Sciatic nerve (tissue), 2 donors: ENCODE results near the gene LRP1B. TPM values are rescaled to one million over a fixed set of nuclear protein-coding genes. Genes with fewer than 3 reads are reported as not detected.
"Not testable (repeated sequence)": the region's sequence is repeated elsewhere in the genome, so short reads cannot be mapped to it uniquely, and the experiment has no call there.

ENCODE experiments used
- ATAC-seq: fragments of 200-7000 bp; cut with Tn5 transposase; one replicate; pipeline ENCODE4 v1.9.1; 2020; ENCODE audit warnings: mild to moderate bottlenecking, moderate library complexity
- DNase-seq: peaks from one replicate; pipeline ENCODE4 v3.0.0-alpha.2; 2020; ENCODE audit warnings: low spot score
- intact Hi-C: fragments of 100-400 bp; cut with DNase I; formaldehyde crosslinking; loops from one replicate; pipeline ENCODE4 v1.14.2; 2022
- total RNA-seq: library from RNA; stranded (reverse); fragmentation: NEBNext Ultra II Directional; extraction: Animal tissue kit (Norgen Biotek cat#: 25700); gene quantifications from one replicate; pipeline ENCODE4 v1.2.1, GENCODE V29; 2021
- donor health status: DM: no; HTN: no; CAD: no.
- donor health status: DM: no; HTN: no; CAD: no.

The LRP1B gene
- total RNA-seq, 1 donor from 2014 or later: 0.62 TPM

DNA sequence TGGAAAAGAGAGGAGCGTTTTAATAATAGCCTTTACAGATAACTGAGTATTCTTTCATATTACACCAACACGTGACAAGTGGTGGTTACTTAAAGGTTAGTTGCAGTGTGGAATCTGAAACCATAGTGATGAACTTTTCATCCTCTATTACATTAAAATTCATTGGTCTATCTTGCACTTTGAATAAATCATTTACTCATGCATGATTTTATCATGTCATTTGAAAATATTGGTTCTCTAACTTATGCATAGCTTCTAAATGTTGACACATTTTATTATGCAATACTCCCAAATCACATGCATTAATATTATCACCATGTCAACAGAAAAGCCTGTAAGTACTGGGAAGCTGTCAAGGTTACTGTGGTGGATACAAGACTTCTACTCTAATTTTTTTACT lies 1432.2 kb downstream of the LRP1B start:
- no peak for ATAC-seq

DNA sequence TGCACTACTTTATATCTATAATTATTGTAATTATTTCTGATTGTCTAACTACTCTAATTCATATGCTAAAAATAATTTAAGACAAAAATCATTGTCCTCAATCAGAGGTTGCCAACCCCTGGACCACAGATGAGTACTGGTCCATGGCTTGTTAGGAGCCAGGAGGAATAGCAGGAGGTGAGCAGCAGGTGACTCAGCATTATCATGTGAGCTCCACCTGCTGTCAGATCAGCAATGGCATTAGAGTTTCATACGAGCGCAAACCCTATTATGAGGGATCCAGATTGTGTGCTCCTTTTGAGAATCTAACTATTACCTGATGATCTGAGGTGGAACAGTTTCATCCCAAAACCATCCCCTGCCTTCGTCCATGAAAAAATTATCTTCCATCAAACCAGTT lies 1434.4 kb downstream of the LRP1B start:
- intact Hi-C loops: no loop called here
- DNase-seq: no peak
- ATAC-seq: no peak

More for the DNA sequence above, 1432.2 kb downstream of the LRP1B start:
- DNase-seq: no peak
- intact Hi-C loops: no loop called here

DNA sequence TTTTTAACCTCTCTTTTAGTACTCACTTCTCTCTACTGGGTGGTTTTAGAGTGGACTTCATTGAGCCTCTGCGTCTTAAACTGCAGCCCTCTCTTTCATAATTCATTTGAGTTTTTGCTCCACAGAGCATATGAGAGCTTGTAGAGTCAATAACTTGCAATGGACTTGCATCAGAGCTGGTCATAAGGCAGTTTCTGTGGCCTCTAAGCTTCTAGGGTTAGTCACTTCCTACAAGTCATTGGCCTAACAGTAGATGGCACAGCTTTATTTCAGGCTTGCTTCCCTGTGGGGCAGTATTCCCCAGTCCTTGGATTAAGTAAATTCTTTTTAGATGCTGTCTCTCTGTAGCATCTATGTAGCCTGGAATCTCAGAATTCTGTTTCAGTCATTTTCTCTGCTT lies 1435.7 kb downstream of the LRP1B start:
- no peak for DNase-seq
- intact Hi-C loops: no loop called here

DNA sequence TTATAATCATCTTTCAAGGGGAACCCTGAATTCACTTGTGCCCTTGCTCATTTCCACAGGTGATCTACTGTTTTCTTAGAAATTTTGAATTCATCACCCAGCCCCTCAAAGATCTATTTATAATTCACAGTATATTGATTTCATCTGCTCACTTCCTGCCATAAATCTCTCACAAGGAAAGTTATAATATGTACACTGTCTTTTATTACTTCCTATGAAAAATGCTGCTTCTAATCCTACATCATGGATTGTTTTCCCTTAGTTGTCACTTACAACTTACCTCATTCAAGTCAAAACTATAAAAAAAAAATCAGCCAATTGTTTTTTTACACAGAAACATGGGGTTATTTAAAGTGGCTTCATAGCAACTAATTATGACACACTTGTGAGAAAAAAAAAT lies 1443.0 kb downstream of the LRP1B start:
- intact Hi-C loops: no loop called here
- DNase-seq (no peak), ATAC-seq (no peak)

More for the DNA sequence above, 1435.7 kb downstream of the LRP1B start:
- ATAC-seq: no peak

DNA sequence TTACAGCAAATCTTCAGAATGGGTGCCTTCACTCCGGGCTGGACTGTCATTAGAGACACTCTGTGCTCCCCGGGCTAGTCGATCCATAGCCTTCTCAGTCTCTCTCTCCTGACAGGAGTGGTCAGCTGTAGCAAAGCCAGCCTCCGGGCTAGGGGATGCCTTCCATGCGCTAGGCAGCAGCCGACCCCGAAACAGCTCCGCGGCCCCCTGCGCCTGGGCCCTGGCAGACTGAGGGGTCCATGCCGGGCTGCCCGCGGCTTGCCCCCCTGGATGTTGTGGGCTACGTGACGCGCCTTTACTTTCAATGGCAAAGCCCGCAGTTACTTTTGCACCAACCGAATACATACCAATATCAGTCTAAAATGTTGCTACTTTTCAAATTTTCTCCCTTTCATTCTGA lies 1447.2 kb downstream of the LRP1B start:
- ATAC-seq: no peak
- intact Hi-C loops: no loop called here

DNA sequence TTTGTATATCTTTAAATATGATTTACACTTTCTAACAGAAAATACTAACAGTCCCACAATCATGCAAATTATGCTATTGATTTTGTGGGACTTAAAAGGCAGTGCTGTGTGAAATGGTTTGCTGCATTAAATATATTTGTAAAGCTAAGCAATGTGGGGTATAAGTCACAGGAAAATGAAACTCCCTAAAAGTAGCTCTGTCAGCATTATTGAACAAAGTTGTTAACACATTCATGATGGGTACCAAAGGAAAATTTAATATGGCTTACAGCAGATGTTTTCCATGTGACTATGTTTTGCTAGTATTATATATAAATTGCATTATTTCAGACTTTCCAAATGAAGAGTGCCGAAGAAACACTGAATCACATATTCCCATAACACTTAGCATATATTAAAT lies 1450.0 kb downstream of the LRP1B start:
- intact Hi-C loops: no loop called here
- no peak for DNase-seq
- ATAC-seq: no peak

More for the DNA sequence above, 1447.2 kb downstream of the LRP1B start:
- no peak for DNase-seq

GRCh38 chr2:140679752-140680151 lies 1451.1 kb downstream of the LRP1B start:
- no peak for ATAC-seq
- no peak for DNase-seq
- intact Hi-C loops: no loop called here

- ATAC-seq (no peak), DNase-seq (no peak)
- intact Hi-C loops: no loop called here
Observed at GRCh38 chr2:140669911-140670310, 1460.9 kb downstream of the LRP1B start.

GRCh38 chr2:140667203-140667602 lies 1463.6 kb downstream of the LRP1B start:
- DNase-seq: no peak
- ATAC-seq: no peak
- intact Hi-C loops: no loop called here

DNA sequence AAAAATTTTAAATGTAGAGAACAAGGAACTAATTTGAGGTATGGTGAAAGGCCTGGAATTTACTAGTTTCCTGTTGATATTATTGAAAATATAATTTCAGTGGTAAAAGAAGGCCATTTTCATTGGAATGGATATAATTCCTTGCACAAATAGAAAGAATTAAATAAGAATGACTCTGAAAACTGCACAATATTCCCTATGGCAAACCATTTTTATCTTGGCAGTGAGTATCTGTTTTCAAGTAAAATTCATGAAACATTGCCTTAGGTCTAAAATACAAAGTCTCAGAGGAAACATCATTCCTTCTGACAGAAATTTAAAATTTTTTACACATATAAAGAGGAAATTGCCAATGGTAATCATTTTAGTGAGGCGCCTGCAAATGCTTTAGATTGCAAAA lies 1468.3 kb downstream of the LRP1B start:
- DNase-seq (no peak), ATAC-seq (no peak)
- intact Hi-C loops: no loop called here

DNA sequence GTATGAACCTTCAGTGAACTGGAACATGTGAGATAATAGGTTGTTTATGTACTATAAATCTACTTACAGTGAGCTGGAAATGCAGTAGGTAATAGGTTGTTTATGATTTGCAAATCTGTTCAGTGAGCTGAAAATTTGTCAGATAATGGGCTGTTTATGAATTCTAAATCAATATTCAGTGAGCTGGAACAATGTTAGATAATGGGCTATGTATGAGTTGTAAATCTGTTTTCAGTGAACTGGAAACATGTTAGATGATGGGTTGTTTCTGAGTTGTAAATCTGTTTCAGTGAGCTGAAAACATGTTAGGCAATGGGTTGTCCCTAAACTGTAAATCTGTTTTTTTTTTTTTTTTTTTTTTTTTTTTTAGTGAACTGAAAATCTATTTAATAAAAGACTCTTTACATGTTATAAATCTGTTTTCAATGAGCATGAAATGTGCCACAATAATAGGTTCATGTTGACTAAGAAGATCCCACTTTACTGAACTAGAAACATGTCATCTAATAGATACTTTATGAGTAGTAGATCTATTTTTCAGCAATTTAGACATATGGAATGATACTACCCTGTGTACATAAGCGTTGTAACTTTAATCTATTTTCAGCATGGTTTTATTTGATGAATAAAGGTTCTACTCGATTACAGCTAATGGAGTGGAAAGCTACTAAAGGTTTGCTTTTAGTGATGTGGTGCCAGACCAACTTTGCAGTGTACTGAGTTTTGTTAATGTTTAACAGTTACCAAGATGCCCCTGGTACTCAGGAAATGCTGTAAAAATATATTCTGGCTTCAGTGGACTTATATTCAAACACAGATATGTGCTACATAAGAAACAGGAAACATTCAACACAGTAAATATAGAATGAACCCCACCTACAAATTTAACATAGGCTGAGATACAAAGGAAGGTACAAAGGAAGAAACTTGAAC lies 1471.8 kb downstream of the LRP1B start:
- ATAC-seq (no peak), DNase-seq (no peak)
- intact Hi-C loops: no loop called here

DNA sequence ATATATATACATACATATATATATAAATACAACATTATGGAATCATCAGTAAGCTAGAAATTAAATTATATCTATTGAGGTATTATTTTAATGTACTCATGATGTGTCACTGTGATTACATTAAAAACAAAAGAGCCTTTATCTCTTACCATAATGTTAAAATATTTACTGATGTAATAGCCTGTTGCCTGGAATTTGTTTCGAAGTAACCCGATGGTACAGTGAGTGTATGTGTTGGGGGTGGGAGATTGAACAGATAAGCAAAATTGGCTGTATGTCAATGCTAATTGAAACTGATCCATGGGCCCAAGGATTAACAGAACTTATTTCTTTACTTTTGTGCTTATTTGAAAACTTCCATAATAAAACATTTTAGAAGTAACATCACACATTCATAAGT lies 1473.2 kb downstream of the LRP1B start:
- DNase-seq (no peak), ATAC-seq (no peak)
- intact Hi-C loops: no loop called here

GRCh38 chr2:140654565-140654964 lies 1476.3 kb downstream of the LRP1B start:
- ATAC-seq: no peak
- intact Hi-C loops: no loop called here

GRCh38 chr2:140650825-140651224 lies 1480.0 kb downstream of the LRP1B start:
- no peak for ATAC-seq
- no peak for DNase-seq
- intact Hi-C loops: no loop called here

More at GRCh38 chr2:140654565-140654964, 1476.3 kb downstream of the LRP1B start:
- DNase-seq: no peak

DNA sequence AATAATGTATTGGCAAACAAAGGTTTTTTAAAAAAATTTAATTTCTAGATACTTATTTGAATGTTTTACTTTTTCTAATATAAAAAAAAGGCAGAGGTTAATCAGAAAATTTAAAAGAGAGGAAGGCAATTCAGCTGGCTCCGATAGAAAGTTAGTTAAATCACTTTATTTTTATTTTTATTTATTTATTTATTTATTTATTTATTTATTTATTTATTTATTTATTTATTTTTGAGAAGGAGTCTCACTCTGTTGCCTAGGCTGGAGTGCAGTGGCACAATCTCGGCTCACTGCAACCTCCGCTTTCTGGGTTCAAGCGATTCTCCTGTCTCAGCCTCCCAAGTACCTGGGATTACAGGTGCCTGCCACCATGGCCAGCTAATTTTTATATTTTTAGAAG lies 1480.7 kb downstream of the LRP1B start:
- DNase-seq, intact Hi-C loops: not testable (repeated sequence)

DNA sequence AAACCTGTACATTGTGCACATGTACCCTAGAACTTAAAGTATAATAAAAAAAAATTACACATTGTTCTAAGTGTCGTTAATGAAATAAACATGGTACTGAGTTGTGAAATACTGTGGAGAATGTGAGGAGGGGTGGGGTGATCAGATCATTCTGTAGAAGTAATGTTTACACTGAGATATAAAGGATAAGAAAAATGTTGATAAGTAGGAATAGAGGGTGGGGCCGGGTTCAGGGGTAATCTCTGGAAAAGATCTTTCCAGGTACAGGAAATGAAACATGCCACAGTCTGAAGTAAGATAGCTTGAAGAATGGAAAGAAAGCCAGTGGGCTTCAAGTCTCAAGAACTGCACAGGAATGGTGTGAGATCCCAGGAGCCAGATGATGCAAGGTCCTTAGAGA lies 1482.4 kb downstream of the LRP1B start:
- ATAC-seq: no peak
- no peak for DNase-seq
- intact Hi-C loops: no loop called here

More for the DNA sequence above, 1480.7 kb downstream of the LRP1B start:
- not testable (repeated sequence) for ATAC-seq

- intact Hi-C loops: no loop called here
- DNase-seq: no peak
- ATAC-seq: no peak
Observed at GRCh38 chr2:140643761-140644187, 1487.0 kb downstream of the LRP1B start.

- ATAC-seq (no peak), DNase-seq (no peak)
- intact Hi-C loops: no loop called here
Observed at GRCh38 chr2:140641163-140641562, 1489.7 kb downstream of the LRP1B start.

- no peak for DNase-seq
- intact Hi-C loops: no loop called here
- no peak for ATAC-seq
Observed at GRCh38 chr2:140639628-140640027, 1491.2 kb downstream of the LRP1B start.

- DNase-seq (no peak), ATAC-seq (no peak)
- intact Hi-C loops: no loop called here
Observed at GRCh38 chr2:140630557-140630956, 1500.3 kb downstream of the LRP1B start.

GRCh38 chr2:140627885-140628284 lies 1502.9 kb downstream of the LRP1B start:
- DNase-seq: no peak
- no peak for ATAC-seq
- intact Hi-C loops: no loop called here
